ENCODE results near the gene ZSCAN25.

DNA sequence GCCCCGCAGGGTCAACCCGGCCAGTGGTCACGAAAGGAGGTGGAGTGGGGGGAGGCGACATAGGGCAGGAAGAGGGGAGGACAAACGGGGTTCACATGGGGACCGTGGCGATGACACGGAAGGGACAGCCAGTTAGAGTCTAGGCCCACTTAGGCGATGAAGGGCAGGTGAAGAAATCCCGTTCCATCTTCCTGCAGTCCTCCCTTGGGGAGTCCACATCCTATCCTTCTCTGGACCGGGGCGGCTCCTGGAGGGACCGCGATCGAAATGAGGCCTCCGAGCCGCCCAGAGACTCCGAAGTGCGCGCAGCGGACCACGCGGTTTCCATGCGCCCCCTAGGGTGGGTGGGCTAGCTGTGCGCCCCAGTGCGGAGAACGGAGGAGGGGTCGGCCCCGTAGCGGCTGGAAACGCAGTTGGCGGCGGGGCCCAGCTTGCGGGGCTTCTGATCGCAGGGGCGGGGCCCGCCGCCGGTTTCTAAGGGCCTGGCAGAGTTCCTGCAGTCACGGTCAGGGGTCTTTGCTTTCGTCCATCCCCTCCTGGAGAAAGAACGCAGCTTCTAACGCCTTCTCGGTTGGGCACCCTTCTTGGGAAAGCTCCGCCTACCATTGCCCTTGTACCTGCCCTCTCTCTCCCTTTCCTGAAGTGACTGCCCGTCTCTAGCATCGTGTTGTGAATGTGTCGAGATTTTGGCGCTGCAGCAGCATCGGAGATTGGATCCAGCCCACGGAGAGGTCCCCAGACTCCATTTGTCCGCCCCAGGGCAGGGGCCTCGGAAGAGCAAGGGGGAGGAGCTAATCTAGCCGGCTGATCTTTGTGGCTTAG, 36.6 kb upstream of the ZSCAN25 start:
- TF ChIP-seq POLR2AphosphoS5 (IDR thresholded peaks at IDR 0.05): peak in 1 of 4 donors; percentile 25
- TF ChIP-seq, protein P1, sequence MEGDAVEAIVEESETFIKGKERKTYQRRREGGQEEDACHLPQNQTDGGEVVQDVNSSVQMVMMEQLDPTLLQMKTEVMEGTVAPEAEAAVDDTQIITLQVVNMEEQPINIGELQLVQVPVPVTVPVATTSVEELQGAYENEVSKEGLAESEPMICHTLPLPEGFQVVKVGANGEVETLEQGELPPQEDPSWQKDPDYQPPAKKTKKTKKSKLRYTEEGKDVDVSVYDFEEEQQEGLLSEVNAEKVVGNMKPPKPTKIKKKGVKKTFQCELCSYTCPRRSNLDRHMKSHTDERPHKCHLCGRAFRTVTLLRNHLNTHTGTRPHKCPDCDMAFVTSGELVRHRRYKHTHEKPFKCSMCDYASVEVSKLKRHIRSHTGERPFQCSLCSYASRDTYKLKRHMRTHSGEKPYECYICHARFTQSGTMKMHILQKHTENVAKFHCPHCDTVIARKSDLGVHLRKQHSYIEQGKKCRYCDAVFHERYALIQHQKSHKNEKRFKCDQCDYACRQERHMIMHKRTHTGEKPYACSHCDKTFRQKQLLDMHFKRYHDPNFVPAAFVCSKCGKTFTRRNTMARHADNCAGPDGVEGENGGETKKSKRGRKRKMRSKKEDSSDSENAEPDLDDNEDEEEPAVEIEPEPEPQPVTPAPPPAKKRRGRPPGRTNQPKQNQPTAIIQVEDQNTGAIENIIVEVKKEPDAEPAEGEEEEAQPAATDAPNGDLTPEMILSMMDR (IDR thresholded peaks at IDR 0.05): peak in 1 of 4 experiments; percentile 21
